Activated T-cell treated with anti-CD3 and anti-CD28 coated beads, Interleukin-2, amount 50 U/mL, for 4 hours (primary cell): Measurements from ENCODE around the gene ABCA8. TPM values are rescaled to one million over a fixed set of nuclear protein-coding genes. Genes with fewer than 3 reads are reported as not detected.
"Not testable (repeated sequence)": the region's sequence is repeated elsewhere in the genome, so short reads cannot be mapped to it uniquely, and the experiment has no call there.

ENCODE experiments used
- ATAC-seq, 2 donors: fragments of 200-7000 bp; cut with Tn5 transposase; one replicate each; pipeline ENCODE4 v1.10.0; 2021
- DNase-seq: peaks from one replicate; pipeline ENCODE4 v3.0.0-alpha.2; 2020
- H3K27me3 Mint-ChIP-seq: one replicate; pipeline ENCODE4 v1.8.0; 2021; ENCODE audit warnings: low read depth, mixed read lengths
- H3K36me3 Mint-ChIP-seq: one replicate; pipeline ENCODE4 v1.8.0; 2022; ENCODE audit warnings: mixed read lengths; ENCODE audit not compliant: insufficient read depth
- H3K4me1 Mint-ChIP-seq: one replicate; pipeline ENCODE4 v1.8.0; 2021; ENCODE audit warnings: low read depth, mixed read lengths
- H3K4me3 Mint-ChIP-seq: one replicate; pipeline ENCODE4 v1.8.0; 2021; ENCODE audit warnings: mild to moderate bottlenecking, moderate library complexity, mixed read lengths
- H3K9me3 Mint-ChIP-seq: one replicate; pipeline ENCODE4 v1.8.0; 2021; ENCODE audit warnings: mixed read lengths
- total RNA-seq, 3 donors: library from RNA; stranded (reverse); gene quantifications; one replicate each; pipeline ENCODE4 v1.2.1, GENCODE V29; 2021

ABCA8 gene
- total RNA-seq, 3 donors from 2014 or later = 0.35 TPM; not detected in 2

DNA sequence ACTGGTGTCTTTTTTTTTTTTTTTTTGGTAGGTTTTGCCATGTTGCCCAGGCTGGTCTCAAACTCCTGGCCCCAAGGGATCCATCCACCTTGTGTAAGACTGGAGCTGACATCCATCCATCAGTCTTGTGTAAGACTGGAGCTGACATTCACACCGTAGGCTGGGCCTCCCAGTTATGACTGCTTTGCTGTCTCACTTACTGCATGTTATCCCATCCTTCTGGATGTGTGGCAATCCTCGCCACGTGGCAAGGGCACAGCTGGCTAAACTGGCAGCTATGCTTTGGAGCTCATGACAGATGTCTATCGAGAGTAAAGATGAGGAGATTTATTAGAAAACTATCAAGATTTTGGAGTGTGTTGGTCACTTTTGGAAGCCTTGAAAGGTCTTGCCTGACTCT lies 115.1 kb downstream of the ABCA8 start:
- Mint-ChIP-seq H3K4me1 (no peaks in the 10 kb centered on the region), H3K27me3 (peaks cover 13% of the 10 kb centered on the region)
- ATAC-seq = no peak

DNA sequence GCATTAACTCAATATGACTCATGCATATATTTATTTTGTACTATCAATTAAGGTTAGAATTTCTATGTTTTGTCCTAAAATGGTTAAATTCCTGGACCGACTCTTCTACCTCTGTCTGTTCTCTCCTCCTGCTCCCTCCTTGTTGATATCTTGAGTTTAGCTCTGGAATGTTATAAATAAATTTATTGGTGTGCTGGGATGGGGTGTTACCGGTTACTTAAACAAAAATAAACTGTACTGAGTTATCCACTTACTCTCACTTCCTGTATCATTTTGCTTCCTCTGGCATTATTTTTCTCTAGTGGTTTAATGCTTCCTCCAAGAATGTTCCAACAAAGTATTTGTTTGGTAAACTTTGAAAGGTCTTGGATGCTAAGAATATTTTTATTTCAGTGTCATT lies 120.1 kb downstream of the ABCA8 start:
- ATAC-seq (no peak), DNase-seq (no peak)
- no peaks in the 10 kb centered on the region for H3K9me3 Mint-ChIP-seq
- no peak overlapping the region for H3K4me3 Mint-ChIP-seq
- no peaks in the 10 kb centered on the region for H3K36me3 Mint-ChIP-seq
- no peaks in the 10 kb centered on the region for H3K4me1 Mint-ChIP-seq
- H3K27me3 Mint-ChIP-seq = peaks cover 10% of the 10 kb centered on the region

More for the DNA sequence above, 115.1 kb downstream of the ABCA8 start:
- no peak overlapping the region for H3K4me3 Mint-ChIP-seq
- no peaks in the 10 kb centered on the region for H3K9me3 Mint-ChIP-seq
- no peak for DNase-seq
- H3K36me3 Mint-ChIP-seq = no peaks in the 10 kb centered on the region

DNA sequence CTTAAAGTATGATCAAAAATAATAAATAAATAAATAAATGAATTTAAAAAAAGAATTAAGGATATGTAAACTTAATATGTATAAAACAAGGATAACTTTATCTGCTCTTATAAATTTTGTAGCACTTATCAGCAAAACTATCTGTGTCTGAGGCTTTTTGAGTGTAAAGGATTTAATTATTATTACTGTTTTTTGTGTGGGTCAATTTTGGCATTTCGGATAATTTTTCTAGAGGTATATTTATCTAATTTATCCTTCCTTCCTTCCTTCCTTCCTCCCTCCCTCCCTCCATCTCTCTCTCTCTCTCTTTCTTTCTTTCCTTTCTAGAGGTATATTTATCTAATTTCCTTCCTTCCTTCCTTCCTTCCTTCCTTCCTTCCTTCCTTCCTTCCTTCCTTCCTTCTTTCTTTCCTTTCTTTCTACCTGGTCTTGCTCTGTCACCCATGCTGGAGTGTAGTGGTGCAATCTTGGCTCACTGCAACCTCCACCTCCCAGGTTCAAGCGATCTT lies 120.8 kb downstream of the ABCA8 start:
- no peaks in the 10 kb centered on the region for H3K36me3 Mint-ChIP-seq
- no peak for ATAC-seq
- H3K9me3 Mint-ChIP-seq = no peaks in the 10 kb centered on the region
- no peak overlapping the region for H3K4me3 Mint-ChIP-seq
- no peaks in the 10 kb centered on the region for H3K4me1 Mint-ChIP-seq
- peaks cover 10% of the 10 kb centered on the region for H3K27me3 Mint-ChIP-seq
- DNase-seq = no peak

DNA sequence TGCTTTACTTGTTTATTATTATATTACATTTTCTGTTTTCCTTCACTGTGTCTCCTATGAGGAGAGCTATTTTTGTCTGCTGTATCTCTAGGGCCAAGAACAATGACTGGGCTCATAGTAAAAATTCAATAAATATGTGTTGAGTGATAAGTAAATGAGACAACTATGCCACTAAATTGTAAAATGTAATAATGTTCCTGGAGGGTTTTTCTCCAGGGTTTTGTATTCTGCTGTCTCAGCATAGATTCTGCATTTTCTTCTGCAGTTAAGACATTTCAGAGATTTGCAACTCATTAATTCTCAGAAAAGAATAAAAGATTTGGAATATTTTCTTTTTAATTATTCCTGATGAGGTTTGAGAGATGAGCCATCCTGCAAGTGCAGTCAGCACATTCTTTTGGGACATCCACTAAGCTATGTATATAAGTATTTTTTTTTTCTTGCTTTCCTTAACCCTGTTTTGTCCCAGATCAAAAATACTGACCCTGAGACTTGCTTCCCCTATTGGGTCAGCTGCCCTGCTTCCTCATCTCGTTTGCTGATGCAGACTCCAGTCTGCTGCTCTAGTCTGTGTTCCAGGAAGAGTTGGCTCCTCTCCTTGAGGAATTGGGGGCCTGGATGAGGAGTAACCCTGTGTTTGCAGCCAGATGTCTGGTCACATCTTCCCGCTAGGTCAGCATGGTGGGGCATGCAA lies 122.9 kb downstream of the ABCA8 start:
- H3K9me3 Mint-ChIP-seq = no peaks in the 10 kb centered on the region
- H3K27me3 Mint-ChIP-seq = peaks cover 10% of the 10 kb centered on the region
- H3K36me3 Mint-ChIP-seq = no peaks in the 10 kb centered on the region
- DNase-seq (no peak), ATAC-seq (no peak)
- H3K4me1 Mint-ChIP-seq = no peaks in the 10 kb centered on the region
- H3K4me3 Mint-ChIP-seq = no peak overlapping the region

DNA sequence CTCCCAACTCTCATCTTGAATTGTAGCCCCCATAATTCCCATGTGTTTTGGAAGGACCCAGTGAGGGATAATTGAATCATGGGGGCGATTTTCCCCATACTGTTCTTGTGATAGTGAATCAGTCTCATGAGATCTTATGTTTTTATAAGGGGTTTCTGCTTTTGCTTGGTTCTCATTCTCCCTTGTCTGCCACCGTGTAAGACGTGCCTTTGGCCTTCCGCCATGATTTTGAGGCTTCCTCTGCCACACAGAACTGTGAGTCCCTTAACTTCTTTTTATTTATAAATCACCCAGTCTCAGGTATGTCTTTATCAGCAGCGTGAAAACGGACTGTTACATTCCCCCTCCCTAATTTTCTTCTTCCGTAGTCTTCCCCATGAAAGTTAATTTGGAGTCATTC lies 124.0 kb downstream of the ABCA8 start:
- H3K4me1 Mint-ChIP-seq = no peaks in the 10 kb centered on the region
- no peak for ATAC-seq
- H3K4me3 Mint-ChIP-seq = no peak overlapping the region
- no peak for DNase-seq
- no peaks in the 10 kb centered on the region for H3K9me3 Mint-ChIP-seq
- H3K36me3 Mint-ChIP-seq = no peaks in the 10 kb centered on the region
- H3K27me3 Mint-ChIP-seq = peaks cover 6% of the 10 kb centered on the region

DNA sequence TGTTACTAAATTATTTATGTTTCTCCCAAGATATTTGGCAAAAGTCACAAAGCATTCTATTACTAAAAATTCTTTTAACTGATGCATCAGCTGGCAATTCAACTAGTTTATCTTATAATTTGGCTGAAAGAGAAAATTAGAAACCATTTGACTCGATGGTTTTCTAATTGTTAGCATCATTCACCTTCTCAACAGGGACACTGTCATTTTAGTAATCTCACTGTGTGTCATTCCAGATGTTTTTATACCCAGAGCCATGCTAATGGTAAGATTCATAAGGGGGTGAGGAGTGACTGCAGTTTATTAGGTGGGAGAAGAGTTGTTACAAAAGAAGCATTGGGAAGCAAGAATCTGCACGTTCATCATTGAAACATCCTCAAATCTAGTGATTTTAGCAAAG lies 124.9 kb downstream of the ABCA8 start:
- ATAC-seq (no peak), DNase-seq (no peak)
- H3K9me3 Mint-ChIP-seq = no peaks in the 10 kb centered on the region
- H3K27me3 Mint-ChIP-seq = peaks cover 6% of the 10 kb centered on the region
- H3K4me3 Mint-ChIP-seq = no peak overlapping the region
- no peaks in the 10 kb centered on the region for H3K36me3 Mint-ChIP-seq
- no peaks in the 10 kb centered on the region for H3K4me1 Mint-ChIP-seq

DNA sequence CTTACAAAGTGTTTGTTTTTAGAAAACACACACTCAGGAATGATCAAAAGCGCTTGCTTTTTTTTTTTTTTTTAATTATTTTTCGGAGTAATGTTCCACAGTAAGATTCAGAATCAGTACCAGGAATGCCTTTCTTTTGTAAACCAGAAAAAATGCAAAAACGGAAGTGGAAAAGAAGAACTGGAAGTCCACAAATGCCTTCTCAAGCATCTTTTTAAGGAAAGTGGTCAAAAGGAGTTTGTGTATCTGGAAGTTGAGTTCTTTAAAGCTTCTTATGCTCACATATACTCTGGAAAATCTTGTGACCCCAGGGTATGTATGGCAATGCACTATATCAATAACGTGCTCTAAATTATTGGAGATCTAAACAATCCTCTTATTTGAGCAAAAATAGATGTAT lies 126.0 kb downstream of the ABCA8 start:
- H3K9me3 Mint-ChIP-seq = no peaks in the 10 kb centered on the region
- no peak for DNase-seq
- no peaks in the 10 kb centered on the region for H3K4me1 Mint-ChIP-seq
- peaks cover 6% of the 10 kb centered on the region for H3K27me3 Mint-ChIP-seq
- no peak overlapping the region for H3K4me3 Mint-ChIP-seq
- H3K36me3 Mint-ChIP-seq = no peaks in the 10 kb centered on the region
- ATAC-seq = no peak

DNA sequence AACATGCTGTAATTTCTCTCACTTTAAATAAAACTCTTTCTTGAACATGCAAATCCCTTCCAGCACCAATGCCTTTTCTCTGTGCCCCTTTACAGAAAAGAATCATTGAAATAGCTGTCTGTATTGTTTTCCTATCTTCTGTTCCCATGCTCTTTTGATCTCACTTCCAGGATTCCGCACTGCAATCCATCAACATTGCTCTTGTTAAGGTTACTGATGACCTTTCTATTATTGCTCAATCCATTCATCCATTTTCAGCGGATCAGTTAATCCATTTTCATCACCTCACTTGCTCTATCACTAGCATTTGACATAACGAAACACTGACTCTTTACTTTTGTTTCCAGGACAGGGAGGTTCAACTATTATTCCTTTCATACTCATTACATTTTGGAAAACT lies 130.5 kb downstream of the ABCA8 start:
- Mint-ChIP-seq H3K9me3 (no peaks in the 10 kb centered on the region), H3K4me3 (no peak overlapping the region), H3K27me3 (peaks cover 7% of the 10 kb centered on the region), H3K36me3 (no peaks in the 10 kb centered on the region), H3K4me1 (no peaks in the 10 kb centered on the region)
- ATAC-seq = no peak
- DNase-seq = no peak

DNA sequence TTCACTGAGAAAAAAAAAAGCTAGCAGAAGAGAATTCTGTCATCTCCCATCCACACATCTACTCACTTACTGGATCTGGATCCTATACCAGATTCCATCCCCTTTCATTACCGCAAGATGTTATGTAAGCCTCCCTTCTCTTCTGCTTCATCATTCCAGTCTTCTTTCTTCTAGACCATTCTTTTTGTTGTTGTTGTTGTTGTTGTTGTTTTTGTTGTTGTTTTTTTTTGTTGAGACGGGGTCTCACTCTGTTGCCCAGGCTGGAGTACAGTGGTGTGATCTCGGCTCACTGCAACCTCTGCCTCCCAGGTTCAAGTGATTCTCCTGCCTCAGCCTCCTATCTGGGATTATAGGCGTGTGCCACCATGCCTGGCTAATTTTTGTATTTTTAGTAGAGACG lies 131.0 kb downstream of the ABCA8 start:
- not testable (repeated sequence) for H3K4me3 Mint-ChIP-seq, H3K9me3 Mint-ChIP-seq, H3K4me1 Mint-ChIP-seq, H3K36me3 Mint-ChIP-seq, ATAC-seq, H3K27me3 Mint-ChIP-seq, DNase-seq

DNA sequence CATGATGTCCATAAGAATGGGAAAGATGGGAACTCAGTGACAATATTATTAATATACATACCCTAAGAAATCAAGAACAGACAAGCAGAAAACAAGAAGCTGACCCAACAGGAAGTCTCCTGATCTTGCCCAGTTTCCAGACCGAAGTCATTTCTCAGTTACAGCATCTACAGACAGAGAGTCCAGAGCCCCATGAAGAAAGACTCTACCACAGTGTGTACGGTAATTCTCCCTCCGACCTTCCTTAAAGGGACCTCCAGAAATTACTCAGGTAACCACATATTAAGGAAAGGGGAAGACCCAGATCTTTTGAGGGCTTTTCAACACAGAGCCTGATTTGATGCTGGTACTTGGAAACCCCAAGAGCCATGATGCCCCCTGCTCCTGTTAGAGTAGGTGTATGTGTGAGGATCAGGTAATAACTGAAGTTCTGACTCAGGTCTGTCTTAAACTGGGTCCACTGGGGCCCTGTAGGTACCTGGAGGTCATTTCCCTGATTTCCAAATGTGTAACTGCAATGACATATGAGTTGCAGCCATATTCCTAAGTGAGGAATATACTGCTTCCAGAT lies 132.4 kb downstream of the ABCA8 start:
- no peaks in the 10 kb centered on the region for H3K9me3 Mint-ChIP-seq
- peaks cover 11% of the 10 kb centered on the region for H3K27me3 Mint-ChIP-seq
- DNase-seq (no peak), ATAC-seq (no peak)
- no peak overlapping the region for H3K4me3 Mint-ChIP-seq
- H3K4me1 Mint-ChIP-seq = no peaks in the 10 kb centered on the region
- no peaks in the 10 kb centered on the region for H3K36me3 Mint-ChIP-seq

DNA sequence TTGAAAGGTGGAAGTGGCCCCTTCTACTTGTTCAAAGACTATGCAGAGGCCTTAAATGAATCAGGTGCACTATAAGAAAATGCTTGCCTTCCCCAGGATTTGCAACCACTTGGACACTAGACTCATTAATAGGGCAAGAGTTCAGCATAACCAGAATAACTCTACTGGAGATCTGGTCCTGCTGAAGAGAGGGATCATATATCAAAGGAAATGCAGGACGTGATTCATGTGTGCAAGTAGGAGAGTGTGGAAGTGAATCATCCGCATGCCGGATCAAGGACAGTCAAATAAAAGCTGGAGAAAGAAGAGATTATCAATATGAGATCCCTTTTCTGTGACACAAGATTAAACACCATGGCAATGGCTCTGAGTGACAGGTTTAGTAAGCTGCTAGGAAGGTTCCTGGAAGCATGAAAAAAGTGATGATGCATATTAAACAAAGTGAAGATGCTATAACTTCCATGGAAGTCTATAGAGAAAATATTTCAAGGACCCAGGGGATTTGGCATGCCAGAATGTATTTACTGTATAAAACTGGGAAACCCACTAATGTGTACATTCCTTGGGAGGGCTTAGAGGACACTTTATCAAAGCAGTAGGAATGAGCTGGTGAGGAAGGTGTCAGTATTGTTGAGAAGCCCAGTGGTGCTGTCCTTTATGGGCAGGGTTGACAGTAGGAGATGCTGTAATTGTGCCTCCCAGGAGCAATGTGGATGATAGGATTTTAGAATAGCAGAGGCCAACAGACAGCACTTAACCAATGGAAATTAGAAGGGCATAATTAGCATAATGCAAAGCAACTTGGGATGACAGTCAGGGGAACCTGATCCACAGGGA lies 133.1 kb downstream of the ABCA8 start:
- Mint-ChIP-seq H3K36me3 (no peaks in the 10 kb centered on the region), H3K4me3 (no peak overlapping the region), H3K27me3 (peaks cover 13% of the 10 kb centered on the region), H3K9me3 (no peaks in the 10 kb centered on the region), H3K4me1 (no peaks in the 10 kb centered on the region)
- ATAC-seq = no peak
- DNase-seq = no peak

DNA sequence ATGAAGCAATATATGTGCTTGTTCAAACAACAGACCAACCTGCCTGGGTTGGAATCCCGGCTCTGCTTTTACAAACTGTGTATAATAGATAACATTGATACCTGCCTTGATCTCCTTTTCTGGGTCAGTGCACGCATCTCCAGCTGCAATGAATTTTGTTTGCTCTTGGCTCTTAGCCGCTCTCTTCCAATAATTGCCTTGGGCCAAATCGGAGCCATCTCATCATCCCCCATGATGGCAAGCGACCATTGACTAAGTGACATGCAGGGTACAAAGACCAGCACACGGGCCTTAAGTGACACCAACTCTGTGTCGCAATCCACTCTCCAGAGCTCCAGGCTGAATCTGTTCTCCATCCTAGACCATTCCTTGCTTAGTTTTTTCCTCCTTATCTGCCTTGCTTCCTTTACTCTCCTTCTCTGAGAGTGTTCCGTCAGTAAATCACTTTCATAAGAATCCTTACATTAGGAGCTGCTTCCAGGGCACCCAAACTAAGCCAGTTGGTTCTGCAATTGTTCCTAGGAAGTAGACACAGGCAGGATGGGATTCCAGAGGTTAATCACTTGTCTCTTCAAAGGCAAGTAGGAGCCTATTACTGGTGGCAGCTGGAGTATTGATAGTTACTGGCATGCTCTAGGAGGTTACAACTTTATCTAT lies 134.2 kb downstream of the ABCA8 start:
- no peak overlapping the region for H3K4me3 Mint-ChIP-seq
- DNase-seq (no peak), ATAC-seq (no peak)
- no peaks in the 10 kb centered on the region for H3K9me3 Mint-ChIP-seq
- H3K27me3 Mint-ChIP-seq = peaks cover 17% of the 10 kb centered on the region
- no peaks in the 10 kb centered on the region for H3K36me3 Mint-ChIP-seq
- H3K4me1 Mint-ChIP-seq = no peaks in the 10 kb centered on the region

DNA sequence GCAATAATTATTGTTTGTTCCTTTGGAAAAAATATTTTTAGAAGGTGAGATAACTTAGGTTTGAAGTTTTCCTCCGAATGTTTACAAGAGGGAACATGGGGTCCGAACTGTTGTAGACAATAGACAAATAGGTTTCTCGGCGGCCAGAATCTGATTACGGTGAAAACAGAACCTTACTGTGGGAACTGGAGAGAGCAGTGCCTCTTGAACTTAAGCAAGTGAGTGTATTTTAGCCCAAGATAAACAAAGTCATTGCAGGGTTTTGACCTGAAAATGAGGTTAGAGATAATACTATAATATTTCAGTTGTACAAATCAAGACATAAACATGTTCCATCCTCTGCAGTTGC lies 134.7 kb downstream of the ABCA8 start:
- Mint-ChIP-seq H3K4me1 (no peaks in the 10 kb centered on the region), H3K4me3 (no peak overlapping the region), H3K36me3 (no peaks in the 10 kb centered on the region), H3K9me3 (no peaks in the 10 kb centered on the region), H3K27me3 (peaks cover 21% of the 10 kb centered on the region)
- ATAC-seq (no peak), DNase-seq (no peak)

DNA sequence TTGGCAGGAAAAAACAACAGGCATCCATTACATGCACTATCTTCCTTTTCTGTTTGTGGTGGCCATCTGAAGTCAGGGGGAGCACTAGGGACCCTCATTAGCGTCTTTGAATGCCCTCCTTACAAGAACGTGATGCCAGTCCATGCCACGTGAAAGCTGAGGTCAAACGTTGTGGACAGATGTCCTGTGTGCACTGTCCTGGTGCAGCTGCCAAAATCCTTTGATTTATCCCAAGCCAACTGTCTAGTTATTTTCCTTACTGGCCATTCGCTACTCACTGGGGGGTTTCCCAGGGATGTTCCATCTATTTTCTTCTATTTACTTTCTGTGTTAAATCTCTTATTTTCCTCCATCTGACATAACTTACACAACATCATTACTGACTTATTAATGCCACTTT lies 135.7 kb downstream of the ABCA8 start:
- Mint-ChIP-seq H3K4me1 (no peaks in the 10 kb centered on the region), H3K27me3 (peaks cover 21% of the 10 kb centered on the region), H3K9me3 (no peaks in the 10 kb centered on the region), H3K36me3 (no peaks in the 10 kb centered on the region), H3K4me3 (no peak overlapping the region)
- DNase-seq = no peak
- ATAC-seq = no peak
